GM12892 (cell line): ENCODE results near the gene COPS7A.

Experiments used
- DNase-seq: peaks from one replicate; pipeline ENCODE4 v3.0.0; 2011; ENCODE audit not compliant: insufficient read length
- FAIRE-seq: peaks from 2 replicates; lab custom pipeline; 2011; peaks lifted over from hg19 to GRCh38; lab: Jason Lieb, UNC
- POLR2A ChIP-seq: IDR thresholded peaks from 2 replicates; pipeline ENCODE4 v1.6.1; 2011; ENCODE audit warnings: low read depth, low read length, control low read depth
- POLR2AphosphoS5 ChIP-seq: IDR thresholded peaks from 2 replicates; pipeline ENCODE4 v1.6.1; 2011; ENCODE audit warnings: low read depth, low read length, control low read depth
- TAF1 ChIP-seq: IDR thresholded peaks from 2 replicates; pipeline ENCODE4 v1.6.1; 2011; ENCODE audit warnings: low read depth, mild to moderate bottlenecking, control low read depth, low read length, borderline replicate concordance

Gene COPS7A

GRCh38 chr12:6758506-6759095 lies 34.8 kb downstream of the COPS7A start:
- no peak for DNase-seq
- no peak for FAIRE-seq
- TF ChIP-seq TAF1 (no peak), POLR2AphosphoS5 (no peak), POLR2A (no peak)

GRCh38 chr12:6759741-6760140 lies 35.9 kb downstream of the COPS7A start:
- TF ChIP-seq TAF1 (no peak), POLR2AphosphoS5 (no peak), POLR2A (no peak)
- DNase-seq = no peak
- no peak for FAIRE-seq

GRCh38 chr12:6763380-6763779 lies 39.5 kb downstream of the COPS7A start:
- TF ChIP-seq POLR2AphosphoS5 = no peak
- TF ChIP-seq TAF1 = no peak
- TF ChIP-seq POLR2A = no peak
- FAIRE-seq = no peak
- no peak for DNase-seq

GRCh38 chr12:6764011-6764828 lies 40.4 kb downstream of the COPS7A start:
- peak; percentile 96 for DNase-seq
- peak; percentile 99 for FAIRE-seq
- TF ChIP-seq POLR2A (peak; percentile 49; the same call in 1 of the 2 replicates), POLR2AphosphoS5 (no peak), TAF1 (no peak)

GRCh38 chr12:6765048-6765633 lies 41.3 kb downstream of the COPS7A start:
- no peak for FAIRE-seq
- DNase-seq = no peak
- no peak for TF ChIP-seq POLR2AphosphoS5
- no peak for TF ChIP-seq POLR2A
- TF ChIP-seq TAF1 = no peak

GRCh38 chr12:6765634-6766581 lies 42.1 kb downstream of the COPS7A start, which contains the start of gene PTMS:
Gene PTMS, plus strand, starts transcription at chr12:6766363. Its CDS starts 343 bp downstream, at chr12:6766706.
- DNase-seq (no peak), FAIRE-seq (peak; percentile 70)
- TF ChIP-seq TAF1 (no peak), POLR2A (peak; percentile 53; the same call in 1 of the 2 replicates)

GRCh38 chr12:6766651-6767349 lies 43.0 kb downstream of the COPS7A start:
- TF ChIP-seq TAF1 (no peak), POLR2A (no peak; the same call in 1 of the 2 replicates), POLR2AphosphoS5 (no peak)
- FAIRE-seq (peak; percentile 92), DNase-seq (peak; percentile 71)

- TF ChIP-seq POLR2A (no peak), POLR2AphosphoS5 (no peak), TAF1 (no peak)
- FAIRE-seq (no peak), DNase-seq (no peak)
These were observed 43.8 kb downstream of the COPS7A start for GRCh38 chr12:6767353-6768319.

- DNase-seq (no peak), FAIRE-seq (no peak)
- TF ChIP-seq POLR2AphosphoS5 = no peak
- no peak for TF ChIP-seq POLR2A
- TF ChIP-seq TAF1 = no peak
These were observed 44.6 kb downstream of the COPS7A start for GRCh38 chr12:6768437-6768914.

- DNase-seq (no peak), FAIRE-seq (no peak)
- TF ChIP-seq POLR2AphosphoS5 (no peak), POLR2A (no peak), TAF1 (no peak)
These were observed 45.1 kb downstream of the COPS7A start for GRCh38 chr12:6768990-6769389.
